Ascending aorta (tissue), 2 donors: ENCODE data around the gene IGSF10. TPM values are rescaled to one million over a fixed set of nuclear protein-coding genes. Genes with fewer than 3 reads are reported as not detected.
"Not testable (repeated sequence)": the region's sequence is repeated elsewhere in the genome, so short reads cannot be mapped to it uniquely, and the experiment has no call there.

Experiments used
- DNase-seq, 2 donors: peaks; one replicate each; pipeline ENCODE4 v3.0.0-alpha.2; 2019; ENCODE audit warnings: low spot score in 2 of 2
- H3K27ac ChIP-seq, 2 donors: fragments of 200-600 bp; sonication (generic); one replicate each; pipeline ENCODE4 v1.5.1; 2016 to 2017; ENCODE audit warnings: mild to moderate bottlenecking in 1 of 2
- H3K27me3 ChIP-seq: fragments of 200-600 bp; sonication (generic); one replicate; pipeline ENCODE4 v1.5.1; 2017
- H3K36me3 ChIP-seq, 2 donors: fragments of 200-600 bp; sonication (generic); one replicate each; pipeline ENCODE4 v1.5.1; 2016
- H3K4me1 ChIP-seq, 2 donors: fragments of 200-600 bp; sonication (generic); one replicate each; pipeline ENCODE4 v1.5.1; 2016 to 2017; ENCODE audit warnings: mild to moderate bottlenecking in 1 of 2
- H3K4me3 ChIP-seq, 2 donors: fragments of 200-600 bp; sonication (generic); one replicate each; pipeline ENCODE4 v1.5.1; 2016 to 2017; ENCODE audit warnings: mild to moderate bottlenecking in 1 of 2
- H3K9me3 ChIP-seq, 2 donors: fragments of 200-600 bp; sonication (generic); one replicate each; pipeline ENCODE4 v1.5.1; 2016
- intact Hi-C: fragments of 100-400 bp; cut with DNase I; formaldehyde crosslinking; loops from one replicate; pipeline ENCODE4 v1.15.1; 2023
- total RNA-seq: library from RNA; depleted of rRNA; stranded (reverse); fragments of >200 nt; gene quantifications from one replicate; pipeline ENCODE4 v1.1.0, GENCODE V29; 2016
- TF ChIP-seq, protein P1 (sequence below), 3 experiments: fragments of 200-600 bp in 2 of 3; fragments of 450-650 bp in 1 of 3; sonication (generic) in 2 of 3; IDR thresholded peaks; one replicate each; pipeline ENCODE4 v1.5.1; 2016 to 2019; ENCODE audit warnings: antibody characterized with exemption in 3 of 3, mild to moderate bottlenecking in 1 of 3, moderate library complexity in 1 of 3

Gene IGSF10
- 1.7 TPM for total RNA-seq

DNA sequence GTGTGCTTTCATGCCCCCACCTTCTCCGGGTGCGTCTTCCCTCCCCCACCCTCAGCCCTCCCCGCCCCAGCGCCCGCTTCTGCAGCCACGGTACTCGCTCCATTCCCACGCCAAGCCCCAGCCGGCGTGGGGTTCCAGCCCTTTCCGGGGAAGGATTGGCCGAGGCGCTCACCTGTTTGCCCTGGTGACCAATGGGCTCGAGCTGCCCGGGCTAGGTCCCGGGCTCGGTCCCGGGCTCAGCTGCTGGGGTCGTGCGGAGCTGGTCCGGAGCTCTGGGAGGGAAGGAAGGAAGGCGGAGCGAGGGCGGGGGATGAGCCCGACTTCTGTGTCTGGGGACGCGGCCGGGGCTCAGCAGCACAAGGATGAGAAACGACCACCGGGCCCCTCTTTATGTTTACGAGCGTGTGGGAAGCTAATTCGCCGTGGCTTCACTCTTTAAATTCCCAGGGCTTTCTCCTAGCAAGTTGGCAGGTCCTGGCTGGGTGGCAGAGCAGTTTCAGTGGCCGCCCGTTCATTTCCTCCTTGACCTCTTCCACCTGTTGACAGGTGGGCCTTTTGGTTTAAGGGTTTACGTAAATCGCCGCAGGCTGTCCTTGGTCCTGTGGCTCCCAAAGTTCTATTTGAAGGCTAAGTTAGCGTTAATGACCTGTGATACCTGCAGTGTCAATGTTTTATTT, at the start of gene IGSF10:
Gene IGSF10, minus strand, starts transcription at position 288 of the 677 bp plus-strand sequence. CDS start 2,352 bp downstream, outside the sequence.
- DNase-seq: no peak
- no peaks in the 10 kb centered on the region for H3K36me3 ChIP-seq
- H3K4me1 ChIP-seq: peaks cover 0 to 7% of the 10 kb centered on the region in 2 donors
- no peaks in the 10 kb centered on the region for H3K9me3 ChIP-seq
- intact Hi-C loops: no loop called here
- H3K27me3 ChIP-seq: no peaks in the 10 kb centered on the region
- TF ChIP-seq, protein P1, sequence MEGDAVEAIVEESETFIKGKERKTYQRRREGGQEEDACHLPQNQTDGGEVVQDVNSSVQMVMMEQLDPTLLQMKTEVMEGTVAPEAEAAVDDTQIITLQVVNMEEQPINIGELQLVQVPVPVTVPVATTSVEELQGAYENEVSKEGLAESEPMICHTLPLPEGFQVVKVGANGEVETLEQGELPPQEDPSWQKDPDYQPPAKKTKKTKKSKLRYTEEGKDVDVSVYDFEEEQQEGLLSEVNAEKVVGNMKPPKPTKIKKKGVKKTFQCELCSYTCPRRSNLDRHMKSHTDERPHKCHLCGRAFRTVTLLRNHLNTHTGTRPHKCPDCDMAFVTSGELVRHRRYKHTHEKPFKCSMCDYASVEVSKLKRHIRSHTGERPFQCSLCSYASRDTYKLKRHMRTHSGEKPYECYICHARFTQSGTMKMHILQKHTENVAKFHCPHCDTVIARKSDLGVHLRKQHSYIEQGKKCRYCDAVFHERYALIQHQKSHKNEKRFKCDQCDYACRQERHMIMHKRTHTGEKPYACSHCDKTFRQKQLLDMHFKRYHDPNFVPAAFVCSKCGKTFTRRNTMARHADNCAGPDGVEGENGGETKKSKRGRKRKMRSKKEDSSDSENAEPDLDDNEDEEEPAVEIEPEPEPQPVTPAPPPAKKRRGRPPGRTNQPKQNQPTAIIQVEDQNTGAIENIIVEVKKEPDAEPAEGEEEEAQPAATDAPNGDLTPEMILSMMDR (IDR thresholded peaks at IDR 0.05): no peak
- H3K27ac ChIP-seq: no peak within 1 kb of the TSS
- peak within 1 kb of the TSS; percentile 67 to 76 for H3K4me3 ChIP-seq

- H3K4me1 ChIP-seq, H3K36me3 ChIP-seq, H3K4me3 ChIP-seq, DNase-seq, H3K27me3 ChIP-seq, intact Hi-C loops, H3K9me3 ChIP-seq, H3K27ac ChIP-seq: not testable (repeated sequence)
Measured at GRCh38 chr3:151509468-151510135, 48.7 kb upstream of the IGSF10 start.

DNA sequence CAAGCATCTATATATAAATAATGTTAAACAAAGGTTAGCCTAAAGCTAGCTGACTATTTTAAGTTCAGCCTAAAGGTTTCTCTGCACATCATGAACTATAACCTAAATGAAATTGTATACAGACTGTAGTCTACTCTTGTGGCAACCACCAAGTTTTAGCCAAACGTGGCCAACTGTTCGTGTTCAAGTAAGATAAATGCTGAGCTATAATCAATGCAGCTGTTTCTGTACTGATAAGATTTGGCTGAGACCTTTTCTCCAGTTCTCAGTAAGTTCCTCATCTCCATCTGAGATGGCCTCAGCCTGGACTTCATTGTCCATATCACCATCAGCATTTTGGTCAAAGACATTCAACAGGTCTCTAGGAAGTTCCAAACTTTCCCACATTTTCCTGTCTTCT, 43.7 kb upstream of the IGSF10 start:
- H3K27ac ChIP-seq: no peak overlapping the region
- no peak for DNase-seq
- intact Hi-C loops: no loop called here
- H3K4me1 ChIP-seq: peaks cover 0 to 11% of the 10 kb centered on the region in 2 donors
- H3K36me3 ChIP-seq: no peaks in the 10 kb centered on the region
- no peaks in the 10 kb centered on the region for H3K9me3 ChIP-seq
- H3K27me3 ChIP-seq: no peaks in the 10 kb centered on the region
- H3K4me3 ChIP-seq: no peak overlapping the region
- TF ChIP-seq, protein P1 (IDR thresholded peaks at IDR 0.05): no peak

- intact Hi-C loops: no loop called here
Measured at GRCh38 chr3:151503074-151503473, 42.2 kb upstream of the IGSF10 start.

GRCh38 chr3:151501923-151502632, 41.2 kb upstream of the IGSF10 start:
- no peak for DNase-seq
- Histone ChIP-seq H3K4me3 (no peak overlapping the region), H3K4me1 (peaks cover 0 to 11% of the 10 kb centered on the region in 2 donors), H3K9me3 (no peaks in the 10 kb centered on the region), H3K27me3 (no peaks in the 10 kb centered on the region), H3K36me3 (no peaks in the 10 kb centered on the region), H3K27ac (peak overlapping the region; percentile 28 to 65)
- TF ChIP-seq, protein P1 (IDR thresholded peaks at IDR 0.05): no peak
- intact Hi-C loops: no loop called here

More at GRCh38 chr3:151503074-151503473, 42.2 kb upstream of the IGSF10 start:
- H3K4me1 ChIP-seq: peaks cover 0 to 11% of the 10 kb centered on the region in 2 donors
- no peaks in the 10 kb centered on the region for H3K27me3 ChIP-seq
- no peak overlapping the region for H3K4me3 ChIP-seq
- peak overlapping the region in 1 of 2 donors; percentile 28 for H3K27ac ChIP-seq
- DNase-seq: no peak
- H3K9me3 ChIP-seq: no peaks in the 10 kb centered on the region
- TF ChIP-seq, protein P1 (IDR thresholded peaks at IDR 0.05): no peak
- H3K36me3 ChIP-seq: no peaks in the 10 kb centered on the region
